ENCODE measurements around the gene CAMKMT. TPM values are rescaled to one million over a fixed set of nuclear protein-coding genes. Genes with fewer than 3 reads are reported as not detected.

Gene CAMKMT
- total RNA-seq, 1 experiment from 2014 or later, result 17.4 TPM

GRCh38 chr2:44766777-44767176 lies 405.0 kb downstream of the CAMKMT start:
- Histone ChIP-seq H3K9ac (ENCODE audit: extremely low read depth, insufficient read length, low read length) (no peak overlapping the region), H3K14ac (ENCODE audit: insufficient read depth, low read length) (no peak overlapping the region), H3K4ac (ENCODE audit: low read depth, low read length) (no peak overlapping the region), H2BK12ac (ENCODE audit: insufficient read length, low read depth, low read length) (no peak overlapping the region), H3K4me1 (ENCODE audit: insufficient read depth, low read length) (no peaks in the 10 kb centered on the region; the same call in 1 of the 2 replicates), H3K23ac (ENCODE audit: insufficient read length, low read depth, low read length) (no peak overlapping the region), H2BK120ac (ENCODE audit: low read depth, low read length, poor library complexity, severe bottlenecking) (no peak overlapping the region), H3T11ph (ENCODE audit: low read length) (no peak overlapping the region), H4K8ac (replicated peaks; ENCODE audit: insufficient read length, low read depth, low read length) (no peak overlapping the region), H2AK5ac (ENCODE audit: insufficient read length, low read length) (no peak overlapping the region), H2BK20ac (ENCODE audit: low read depth, low read length, poor library complexity, severe bottlenecking) (no peak overlapping the region), H3K23me2 (ENCODE audit: insufficient read length, low read depth, low read length, poor library complexity, severe bottlenecking) (no peaks in the 10 kb centered on the region), H2BK15ac (ENCODE audit: low read depth, low read length) (no peak overlapping the region), H3K79me2 (ENCODE audit: insufficient read depth, low read length) (no peaks in the 10 kb centered on the region), H4K5ac (ENCODE audit: insufficient read length, low read depth, low read length) (no peak overlapping the region), H3K27me3 (ENCODE audit: insufficient read depth, low read length) (peaks cover 7% of the 10 kb centered on the region; the same call in 1 of the 2 replicates), H3K9me3 (ENCODE audit: control insufficient read depth, low read depth, low read length) (no peaks in the 10 kb centered on the region), H3K79me1 (ENCODE audit: insufficient read depth, low read depth, low read length, poor library complexity, severe bottlenecking) (no peaks in the 10 kb centered on the region), H4K20me1 (ENCODE audit: control insufficient read depth, insufficient read depth, insufficient read length) (no peaks in the 10 kb centered on the region), H3K56ac (ENCODE audit: insufficient read length, low read depth, low read length) (no peak overlapping the region), H3K4me2 (ENCODE audit: insufficient read depth, insufficient read length, low read length) (no peak overlapping the region), H2AFZ (ENCODE audit: low read length) (no peak overlapping the region), H2BK5ac (ENCODE audit: insufficient read length, low read length) (no peak overlapping the region), H3K27ac (ENCODE audit: insufficient read length, low read depth, low read length) (no peak overlapping the region), H4K91ac (ENCODE audit: insufficient read length, low read depth, low read length) (no peak overlapping the region), H3K18ac (ENCODE audit: insufficient read length, low read depth, low read length) (no peak overlapping the region)
- no peak for TF ChIP-seq CTCF (conservative IDR thresholded peaks at IDR 0.05)
- H3K4me1 Mint-ChIP-seq, result peaks cover 31 to 47% of the 10 kb centered on the region in 2 experiments
- H3K36me3 Mint-ChIP-seq (ENCODE audit: insufficient read depth in 1 of 3, low read depth in 3 of 3), result no peaks in the 10 kb centered on the region
- H3K27ac Mint-ChIP-seq, result no peak overlapping the region
- H3K27me3 Mint-ChIP-seq (ENCODE audit: low read depth), result peaks cover 46% of the 10 kb centered on the region
- DNase-seq, result no peak
- no CpG with 5 or more reads among the region's 1 CpG for WGBS (ENCODE audit: extremely low coverage, insufficient read length, low lambda C conversion rate)
- no peaks in the 10 kb centered on the region for H3K9me3 Mint-ChIP-seq
- no peak overlapping the region for H3K4me3 Mint-ChIP-seq

Data from H9 (cell line).